Measurements from ENCODE around the gene CPXM1.

DNA sequence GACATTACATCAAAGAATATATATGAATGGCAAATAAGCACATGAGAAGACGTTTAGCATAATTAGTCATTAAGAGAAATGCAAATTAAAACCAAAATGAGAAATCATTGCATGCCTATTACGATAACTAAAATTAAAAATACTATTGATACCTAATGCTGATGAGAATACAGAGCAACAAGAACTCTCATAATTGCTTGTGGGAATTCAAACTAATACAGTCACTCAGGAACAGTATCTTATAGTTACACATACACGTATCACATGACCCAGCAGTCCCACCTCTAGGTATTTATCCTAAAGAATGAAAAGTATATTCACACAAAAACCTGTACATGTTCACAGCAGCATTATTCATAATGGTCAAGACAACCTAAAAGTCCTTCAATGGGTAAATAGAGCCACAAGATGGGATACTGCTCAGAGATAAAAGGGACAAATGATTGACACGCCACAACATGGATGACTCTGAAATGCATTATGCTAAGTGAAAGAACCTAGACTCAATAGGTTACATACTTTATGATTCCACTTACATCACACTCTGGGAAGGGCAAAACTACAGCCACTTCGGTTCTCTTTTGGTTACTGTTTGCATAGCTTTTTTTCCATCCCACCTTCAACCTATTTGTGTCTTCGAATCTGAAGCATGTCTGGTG, 16.4 kb downstream of the CPXM1 start:
- TF ChIP-seq POLR2A (IDR thresholded peaks at IDR 0.05), result no peak
- TF ChIP-seq, protein P1, sequence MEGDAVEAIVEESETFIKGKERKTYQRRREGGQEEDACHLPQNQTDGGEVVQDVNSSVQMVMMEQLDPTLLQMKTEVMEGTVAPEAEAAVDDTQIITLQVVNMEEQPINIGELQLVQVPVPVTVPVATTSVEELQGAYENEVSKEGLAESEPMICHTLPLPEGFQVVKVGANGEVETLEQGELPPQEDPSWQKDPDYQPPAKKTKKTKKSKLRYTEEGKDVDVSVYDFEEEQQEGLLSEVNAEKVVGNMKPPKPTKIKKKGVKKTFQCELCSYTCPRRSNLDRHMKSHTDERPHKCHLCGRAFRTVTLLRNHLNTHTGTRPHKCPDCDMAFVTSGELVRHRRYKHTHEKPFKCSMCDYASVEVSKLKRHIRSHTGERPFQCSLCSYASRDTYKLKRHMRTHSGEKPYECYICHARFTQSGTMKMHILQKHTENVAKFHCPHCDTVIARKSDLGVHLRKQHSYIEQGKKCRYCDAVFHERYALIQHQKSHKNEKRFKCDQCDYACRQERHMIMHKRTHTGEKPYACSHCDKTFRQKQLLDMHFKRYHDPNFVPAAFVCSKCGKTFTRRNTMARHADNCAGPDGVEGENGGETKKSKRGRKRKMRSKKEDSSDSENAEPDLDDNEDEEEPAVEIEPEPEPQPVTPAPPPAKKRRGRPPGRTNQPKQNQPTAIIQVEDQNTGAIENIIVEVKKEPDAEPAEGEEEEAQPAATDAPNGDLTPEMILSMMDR (IDR thresholded peaks at IDR 0.05), result no peak
